GM23248 (cell line): ENCODE results near the gene TRIO. TPM values are rescaled to one million over a fixed set of nuclear protein-coding genes. Genes with fewer than 3 reads are reported as not detected.

Experiments used
- DNase-seq: peaks from one replicate; pipeline ENCODE4 v3.0.0-alpha.2; 2015
- H2AFZ ChIP-seq: fragments of 200-600 bp; sonication (generic); 2 replicates; pipeline ENCODE4 v1.6.1; 2016; ENCODE audit warnings: antibody characterized with exemption
- H3F3A ChIP-seq: fragments of 200-600 bp; sonication (generic); 2 replicates; pipeline ENCODE4 v1.6.1; 2016; ENCODE audit warnings: mild to moderate bottlenecking, antibody characterized with exemption, mixed run types; ENCODE audit not compliant: insufficient read depth
- H3K27ac ChIP-seq: fragments of 200-600 bp; sonication (generic); 2 replicates; pipeline ENCODE4 v1.5.1; 2016; ENCODE audit warnings: mild to moderate bottlenecking
- H3K27me3 ChIP-seq: fragments of 200-600 bp; sonication (generic); replicated peaks from 2 replicates; pipeline ENCODE4 v1.6.1; 2016; ENCODE audit warnings: mild to moderate bottlenecking; ENCODE audit not compliant: insufficient read depth
- H3K36me3 ChIP-seq: fragments of 200-600 bp; sonication (generic); 2 replicates; pipeline ENCODE4 v1.6.1; 2016; ENCODE audit warnings: low read depth, mild to moderate bottlenecking
- H3K4me1 ChIP-seq: fragments of 200-600 bp; sonication (generic); 2 replicates; pipeline ENCODE4 v1.6.1; 2016; ENCODE audit warnings: mild to moderate bottlenecking; ENCODE audit not compliant: insufficient read depth
- H3K4me2 ChIP-seq: fragments of 200-600 bp; sonication (generic); one replicate; pipeline ENCODE4 v1.6.1; 2016; ENCODE audit warnings: mild to moderate bottlenecking; ENCODE audit not compliant: unreplicated experiment
- H3K4me3 ChIP-seq: fragments of 200-600 bp; sonication (generic); 2 replicates; pipeline ENCODE4 v1.5.1; 2016; ENCODE audit warnings: mild to moderate bottlenecking
- H3K79me2 ChIP-seq: fragments of 200-600 bp; sonication (generic); 2 replicates; pipeline ENCODE4 v1.6.1; 2016; ENCODE audit warnings: mild to moderate bottlenecking; ENCODE audit not compliant: insufficient read depth
- H3K9ac ChIP-seq: fragments of 200-600 bp; sonication (generic); 2 replicates; pipeline ENCODE4 v1.6.1; 2016; ENCODE audit warnings: mild to moderate bottlenecking
- H3K9me2 ChIP-seq: fragments of 200-600 bp; sonication (generic); 2 replicates; pipeline ENCODE4 v1.6.1; 2016; ENCODE audit warnings: mixed run types, mild to moderate bottlenecking, moderate library complexity; ENCODE audit not compliant: insufficient read depth
- H3K9me3 ChIP-seq: fragments of 200-600 bp; sonication (generic); one replicate; pipeline ENCODE4 v1.6.1; 2017; ENCODE audit warnings: low read depth
- H4K20me1 ChIP-seq: fragments of 200-600 bp; sonication (generic); 2 replicates; pipeline ENCODE4 v1.6.0; 2016; ENCODE audit not compliant: insufficient read depth
- EZH2 ChIP-seq: fragments of 200-600 bp; sonication (generic); IDR thresholded peaks from 2 replicates; pipeline ENCODE4 v1.6.1; 2018; ENCODE audit warnings: antibody characterized with exemption, mild to moderate bottlenecking; ENCODE audit not compliant: insufficient read depth, poor library complexity, severe bottlenecking
- EZH2phosphoT487 ChIP-seq: fragments of 200-600 bp; sonication (generic); IDR thresholded peaks from 2 replicates; pipeline ENCODE4 v1.6.1; 2018; ENCODE audit warnings: antibody characterized with exemption, moderate library complexity, mild to moderate bottlenecking, low read depth; ENCODE audit not compliant: insufficient read depth
- WGBS, 2 experiments: methylation state at CpG; one replicate each; pipeline ENCODE4 v1.1.6; 2015 to 2017; ENCODE audit warnings: low lambda C conversion rate in 2 of 2, low coverage in 1 of 2; ENCODE audit errors: missing lambda C conversion rate in 2 of 2; 5-methylcytosine and 5-hydroxymethylcytosine counted together
- in situ Hi-C: fragments of 300-500 bp; cut with MboI; formaldehyde crosslinking; loops from 2 replicates; pipeline ENCODE4 v1.15.0; 2020
- polyA plus RNA-seq: library from polyadenylated mRNA; unstranded; fragments of >200 nt; fragmentation: Nextera tagmentation; extraction: Ambion mirVana; gene quantifications from 2 replicates; pipeline ENCODE4 v1.2.1, GENCODE V29; 2016
- total RNA-seq: library from RNA; depleted of rRNA; stranded (reverse); fragments of >200 nt; shearing (Covaris generic); gene quantifications from 2 replicates; pipeline ENCODE4 v1.2.3, GENCODE V29; 2014

TRIO gene
- total and polyA plus RNA-seq, 2 experiments from 2014 or later = 28.1 to 198 TPM

GRCh38 chr5:14123551-14123950, 19.6 kb upstream of the TRIO start:
- in situ Hi-C loops = no loop called here
- H3K9ac ChIP-seq = no peak overlapping the region
- TF ChIP-seq EZH2 (no peak), EZH2phosphoT487 (no peak)
- no peaks in the 10 kb centered on the region for H3K9me2 ChIP-seq
- no peak overlapping the region for H3K4me3 ChIP-seq
- no peaks in the 10 kb centered on the region for H4K20me1 ChIP-seq
- no peaks in the 10 kb centered on the region for H3K36me3 ChIP-seq
- H3F3A ChIP-seq = no peaks in the 10 kb centered on the region
- H3K4me2 ChIP-seq = no peak overlapping the region
- no peak for DNase-seq
- no peaks in the 10 kb centered on the region for H3K27me3 ChIP-seq
- no peaks in the 10 kb centered on the region for H3K79me2 ChIP-seq
- no peaks in the 10 kb centered on the region for H3K9me3 ChIP-seq
- no peaks in the 10 kb centered on the region for H3K4me1 ChIP-seq
- no peak overlapping the region for H3K27ac ChIP-seq
- no peak overlapping the region for H2AFZ ChIP-seq
- WGBS, 2 experiments = 93 to 96% methylated on average over 3 to 4 of the region's 4 CpGs

- Histone ChIP-seq H3K79me2 (no peaks in the 10 kb centered on the region), H3K9me2 (no peaks in the 10 kb centered on the region), H3F3A (no peaks in the 10 kb centered on the region), H2AFZ (no peak overlapping the region), H3K9me3 (no peaks in the 10 kb centered on the region), H3K4me2 (no peak overlapping the region), H3K4me3 (no peak overlapping the region), H3K27me3 (no peaks in the 10 kb centered on the region), H3K36me3 (no peaks in the 10 kb centered on the region), H3K27ac (no peak overlapping the region), H3K4me1 (no peaks in the 10 kb centered on the region), H3K9ac (no peak overlapping the region), H4K20me1 (no peaks in the 10 kb centered on the region)
- in situ Hi-C loops = no loop called here
- TF ChIP-seq EZH2phosphoT487 = no peak
- TF ChIP-seq EZH2 = no peak
- 95% methylated on average over 5 of the region's 5 CpGs for WGBS, 2 experiments
- DNase-seq = no peak
These were observed 19.1 kb upstream of the TRIO start for GRCh38 chr5:14123974-14124482.

GRCh38 chr5:14125262-14125661, 17.9 kb upstream of the TRIO start:
- TF ChIP-seq EZH2phosphoT487 (no peak), EZH2 (no peak)
- WGBS, 2 experiments = 12 to 25% methylated on average over 1 of the region's 1 CpG
- no peak overlapping the region for H3K9ac ChIP-seq
- H3K36me3 ChIP-seq = no peaks in the 10 kb centered on the region
- H3K4me1 ChIP-seq = no peaks in the 10 kb centered on the region
- H3F3A ChIP-seq = no peaks in the 10 kb centered on the region
- H3K27me3 ChIP-seq = no peaks in the 10 kb centered on the region
- no peaks in the 10 kb centered on the region for H3K9me3 ChIP-seq
- DNase-seq = no peak
- H3K27ac ChIP-seq = no peak overlapping the region
- H3K4me3 ChIP-seq = no peak overlapping the region
- no peaks in the 10 kb centered on the region for H3K79me2 ChIP-seq
- in situ Hi-C loops = no loop called here
- H4K20me1 ChIP-seq = no peaks in the 10 kb centered on the region
- no peak overlapping the region for H3K4me2 ChIP-seq
- H3K9me2 ChIP-seq = no peaks in the 10 kb centered on the region
- no peak overlapping the region for H2AFZ ChIP-seq

- no peak overlapping the region for H3K4me3 ChIP-seq
- no peaks in the 10 kb centered on the region for H3K27me3 ChIP-seq
- H2AFZ ChIP-seq = no peak overlapping the region
- no peaks in the 10 kb centered on the region for H3K9me2 ChIP-seq
- no peak overlapping the region for H3K27ac ChIP-seq
- no peaks in the 10 kb centered on the region for H3K9me3 ChIP-seq
- H4K20me1 ChIP-seq = no peaks in the 10 kb centered on the region
- H3K36me3 ChIP-seq = no peaks in the 10 kb centered on the region
- in situ Hi-C loops = no loop called here
- H3K9ac ChIP-seq = no peak overlapping the region
- H3K79me2 ChIP-seq = no peaks in the 10 kb centered on the region
- TF ChIP-seq EZH2phosphoT487 (no peak), EZH2 (no peak)
- DNase-seq = no peak
- H3K4me1 ChIP-seq = no peaks in the 10 kb centered on the region
- no peak overlapping the region for H3K4me2 ChIP-seq
- WGBS, 2 experiments = 80 to 83% methylated on average over 3 of the region's 3 CpGs
- H3F3A ChIP-seq = no peaks in the 10 kb centered on the region
These were observed 15.6 kb upstream of the TRIO start for GRCh38 chr5:14127587-14127986.

- no peaks in the 10 kb centered on the region for H3K9me3 ChIP-seq
- H3K79me2 ChIP-seq = no peaks in the 10 kb centered on the region
- no peak overlapping the region for H3K4me3 ChIP-seq
- in situ Hi-C loops = no loop called here
- no peaks in the 10 kb centered on the region for H3K4me1 ChIP-seq
- no peak overlapping the region for H3K4me2 ChIP-seq
- no peaks in the 10 kb centered on the region for H4K20me1 ChIP-seq
- no peak for TF ChIP-seq EZH2phosphoT487
- no peak for TF ChIP-seq EZH2
- no peak for DNase-seq
- H3K27ac ChIP-seq = no peak overlapping the region
- H3K9me2 ChIP-seq = no peaks in the 10 kb centered on the region
- no peaks in the 10 kb centered on the region for H3K36me3 ChIP-seq
- no peak overlapping the region for H2AFZ ChIP-seq
- no peaks in the 10 kb centered on the region for H3F3A ChIP-seq
- H3K9ac ChIP-seq = no peak overlapping the region
- H3K27me3 ChIP-seq = no peaks in the 10 kb centered on the region
These were observed 15.1 kb upstream of the TRIO start for GRCh38 chr5:14128079-14128478.
